DMS153 (cell line): ENCODE data around the gene ARMC7.
A peak's percentile ranks its signal among the peaks of the same experiment; 100 is the strongest.
"Not testable (repeated sequence)": the region's sequence is repeated elsewhere in the genome, so short reads cannot be mapped to it uniquely, and the experiment has no call there.

ENCODE experiments used
- DNase-seq: peaks from one replicate; lab custom pipeline; 2025; lab: John Stamatoyannopoulos, UW

Gene ARMC7

GRCh38 chr17:75109407-75110233 lies at the start of gene ARMC7:
ARMC7 (plus strand) TSS chr17:75109969; CDS start chr17:75110289, 320 bp downstream.
- DNase-seq = peak; percentile 76

- no peak for DNase-seq
Measured at GRCh38 chr17:75060434-75061054, 49.2 kb upstream of the ARMC7 start.

- DNase-seq = no peak
Measured at GRCh38 chr17:75061055-75061438, 48.7 kb upstream of the ARMC7 start.

- DNase-seq = no peak
Measured at GRCh38 chr17:75061618-75062017, 48.2 kb upstream of the ARMC7 start.

DNA sequence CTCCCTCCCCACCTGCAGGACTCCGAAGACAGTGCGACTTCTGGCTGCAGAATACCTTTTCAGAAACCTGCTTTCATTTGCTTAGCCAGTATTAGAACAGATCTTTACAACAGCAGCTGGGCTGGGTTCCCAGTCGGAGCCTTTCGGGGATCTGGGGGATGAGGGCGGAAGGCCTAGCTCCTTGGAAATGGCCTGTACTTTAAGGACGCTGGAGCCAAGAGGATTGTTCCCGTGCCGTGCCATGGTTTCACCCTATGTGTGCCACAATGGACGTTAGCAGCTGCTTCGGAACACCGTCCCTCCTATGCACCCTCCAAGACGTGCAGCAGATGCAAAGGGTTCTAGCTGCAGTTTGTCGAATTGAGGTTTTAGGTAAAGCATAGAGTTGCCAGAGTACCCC lies 46.6 kb upstream of the ARMC7 start:
- no peak for DNase-seq

DNA sequence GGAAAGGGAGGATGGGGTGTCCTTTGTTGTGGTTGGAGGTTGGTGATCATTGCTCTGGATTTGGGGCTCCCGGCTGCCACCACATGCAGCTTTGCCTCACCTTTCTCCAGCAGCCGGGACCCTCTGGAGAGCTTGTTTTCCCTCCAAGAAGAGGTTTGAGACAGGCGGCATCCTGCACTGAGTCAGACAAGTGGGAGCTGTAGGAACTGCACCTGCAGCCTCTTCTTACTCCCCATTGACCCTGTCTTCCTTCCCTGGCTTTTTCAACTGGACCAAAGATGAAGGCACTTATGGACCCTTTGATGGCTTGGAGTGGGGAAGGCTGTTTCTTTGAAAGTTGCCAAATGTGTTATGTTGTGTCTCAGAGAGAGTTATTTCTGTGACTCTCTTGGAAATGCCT lies 46.1 kb upstream of the ARMC7 start:
- no peak for DNase-seq

DNA sequence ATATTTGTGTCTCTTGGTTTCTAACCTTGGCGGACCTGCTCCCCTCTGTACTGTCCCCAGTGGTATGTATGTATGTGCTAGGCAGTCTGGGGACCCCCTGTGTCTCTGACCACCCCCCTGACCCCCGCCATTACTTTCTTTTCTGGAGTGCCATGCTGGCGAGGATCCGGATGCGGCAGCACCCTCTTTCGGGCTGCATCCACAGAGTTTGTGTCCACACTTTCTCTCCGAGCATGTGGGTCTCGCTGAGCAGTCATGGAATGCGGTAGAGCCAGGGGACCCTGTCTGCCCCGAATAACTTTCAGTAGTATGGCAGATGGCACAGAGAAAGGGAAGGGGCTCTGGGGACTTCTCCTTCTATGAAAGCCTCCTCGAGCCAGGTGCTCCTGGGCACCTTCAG lies 45.7 kb upstream of the ARMC7 start:
- DNase-seq = no peak

- DNase-seq = no peak
Measured at GRCh38 chr17:75064460-75064859, 45.3 kb upstream of the ARMC7 start.

- no peak for DNase-seq
Measured at GRCh38 chr17:75064867-75065561, 44.8 kb upstream of the ARMC7 start.

GRCh38 chr17:75065562-75066151 lies 44.1 kb upstream of the ARMC7 start:
- DNase-seq = no peak

- no peak for DNase-seq
Measured at GRCh38 chr17:75067856-75068255, 41.9 kb upstream of the ARMC7 start.

GRCh38 chr17:75068750-75069149 lies 41.0 kb upstream of the ARMC7 start:
- no peak for DNase-seq

DNA sequence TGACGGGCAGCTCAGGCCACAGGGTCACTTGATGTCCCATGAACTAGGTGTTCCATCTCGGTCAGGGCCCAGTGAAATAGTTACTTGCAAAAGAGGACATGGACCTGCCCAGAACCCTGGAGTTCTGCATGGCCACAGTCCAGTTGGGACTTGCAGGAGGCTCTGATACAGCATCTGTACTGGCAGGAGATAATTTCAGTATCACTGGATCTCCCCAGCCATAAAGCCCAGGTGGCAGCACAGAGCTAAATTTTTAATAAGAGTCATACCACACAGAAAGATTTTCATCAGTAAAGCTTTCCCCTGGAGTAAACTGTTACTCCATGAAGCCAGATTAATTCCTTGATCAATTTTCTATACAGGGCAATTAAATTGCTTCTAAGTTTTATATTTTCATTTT lies 40.0 kb upstream of the ARMC7 start:
- peak; percentile 11 for DNase-seq

DNA sequence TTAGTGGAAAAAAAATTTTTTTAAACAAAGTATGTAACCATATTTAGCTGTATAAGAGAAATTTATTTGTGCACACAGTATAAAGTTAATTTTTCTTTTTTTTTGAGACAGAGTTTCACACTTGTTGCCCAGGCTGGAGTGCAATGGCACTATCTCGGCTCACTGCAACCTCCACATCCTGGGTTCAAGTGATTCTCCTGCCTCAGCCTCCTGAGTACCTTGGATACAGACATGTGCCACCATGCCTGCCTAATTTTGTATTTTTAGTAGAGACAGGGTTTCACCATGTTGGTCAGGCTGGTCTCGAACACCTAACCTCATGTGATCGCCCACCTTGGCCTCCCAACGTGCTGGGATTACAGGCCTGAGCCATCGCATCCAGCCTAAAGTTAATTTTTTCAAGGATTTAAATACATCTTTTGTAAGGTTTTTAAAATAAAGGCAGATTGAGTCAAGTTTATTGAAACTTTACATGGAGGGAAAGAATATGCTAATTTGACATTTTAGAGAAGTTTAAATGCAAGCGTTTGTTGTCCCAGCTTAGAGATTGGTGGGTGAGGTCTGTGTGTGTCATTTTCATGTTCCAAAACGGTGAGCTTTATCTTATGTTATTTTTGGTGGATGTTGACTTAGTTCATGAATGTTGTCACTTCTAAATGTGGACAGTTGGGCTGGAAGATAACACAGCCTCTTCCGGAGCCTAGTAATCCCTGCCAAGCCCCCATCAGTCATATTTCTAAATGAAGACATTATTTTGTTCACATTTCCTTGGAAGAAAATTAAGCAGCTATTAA lies 38.1 kb upstream of the ARMC7 start:
- not testable (repeated sequence) for DNase-seq

DNA sequence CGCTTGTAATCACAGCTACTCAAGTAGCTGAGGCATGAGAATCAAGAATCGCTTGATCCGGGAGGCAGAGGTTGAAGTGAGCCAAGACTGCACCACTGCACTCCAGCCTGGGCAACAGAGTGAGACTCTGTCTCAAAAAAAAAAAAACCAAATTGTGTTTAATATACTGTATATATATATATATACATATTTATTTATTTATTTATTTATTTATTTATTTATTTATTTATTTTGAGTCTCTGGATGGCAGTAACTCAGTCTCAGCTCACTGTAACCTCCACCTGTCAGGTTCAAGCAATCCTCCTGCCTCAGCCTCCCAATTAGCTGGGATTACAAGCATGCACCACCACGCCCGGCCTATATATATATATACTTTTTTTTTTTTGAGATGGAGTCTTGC lies 36.9 kb upstream of the ARMC7 start:
- not testable (repeated sequence) for DNase-seq

- DNase-seq = no peak
Measured at GRCh38 chr17:75073618-75074047, 36.1 kb upstream of the ARMC7 start.

DNA sequence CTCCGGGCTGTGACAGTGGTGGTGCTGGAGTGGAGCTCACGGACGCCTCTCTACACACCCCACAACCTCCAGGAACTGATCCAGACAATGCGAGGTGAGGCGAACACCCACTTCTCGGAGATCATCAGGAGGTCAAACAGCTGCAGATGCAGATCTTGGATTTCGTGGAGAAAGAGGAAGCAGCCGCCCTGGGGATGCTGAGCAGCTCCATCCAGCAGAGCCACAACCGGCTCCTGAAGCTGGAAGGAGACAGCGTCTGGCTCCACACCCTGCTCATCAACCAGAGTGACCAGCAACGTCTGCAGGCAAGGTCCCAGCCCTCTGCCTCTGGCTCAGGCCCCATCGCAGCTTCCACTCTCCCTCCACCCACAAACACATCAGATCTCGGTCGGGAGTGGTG lies 35.2 kb upstream of the ARMC7 start:
- DNase-seq = no peak

GRCh38 chr17:75075597-75076336 lies 34.0 kb upstream of the ARMC7 start:
- DNase-seq = no peak

GRCh38 chr17:75077072-75077495 lies 32.7 kb upstream of the ARMC7 start:
- no peak for DNase-seq

DNA sequence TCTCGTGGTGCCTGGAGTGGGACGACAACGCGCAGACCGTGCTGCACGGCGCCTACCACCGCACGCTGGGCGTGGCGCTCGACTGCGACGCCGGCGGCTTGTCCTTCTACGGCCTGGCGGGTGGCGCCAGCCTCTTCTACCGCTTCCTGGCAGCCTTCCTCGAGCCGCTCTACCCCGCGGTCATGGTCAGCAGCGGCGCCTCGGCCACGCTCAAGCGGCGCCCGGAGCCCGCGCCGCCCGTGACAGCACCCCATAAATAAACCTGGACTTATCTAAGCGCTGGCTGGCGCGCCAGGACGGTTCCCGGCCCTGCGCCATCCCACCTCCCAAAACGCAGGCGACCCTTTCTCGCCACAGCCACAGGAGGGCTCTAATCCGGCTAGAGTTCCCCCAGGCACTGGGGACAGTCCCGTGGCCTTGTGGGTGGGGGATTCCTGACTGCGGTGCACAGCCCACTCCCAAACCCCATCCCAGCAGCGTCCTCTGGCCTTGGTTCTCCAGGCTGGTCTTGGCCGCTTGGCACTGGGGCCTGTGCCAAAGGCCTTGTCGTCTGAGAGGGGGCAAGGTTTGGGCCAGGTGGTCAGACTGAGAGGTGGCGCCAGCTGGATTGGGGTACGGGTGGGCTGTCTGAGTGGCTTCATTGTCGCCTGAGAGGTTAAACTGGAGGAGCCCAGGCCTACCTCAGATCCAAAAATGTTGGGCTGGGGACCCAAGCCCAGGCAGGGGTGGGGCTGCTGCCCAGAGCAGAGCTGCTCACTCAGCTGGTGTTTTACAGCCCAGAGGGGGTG lies 32.1 kb upstream of the ARMC7 start:
- DNase-seq = peak; percentile 5
